PFSK-1 (cell line): ENCODE data around the gene COMT.

Source experiments
- FOXP2 ChIP-seq: optimal IDR thresholded peaks from 2 replicates; pipeline ENCODE3; 2011; ENCODE audit warnings: borderline replicate concordance, control low read depth, inconsistent platforms; ENCODE audit not compliant: insufficient read depth; ENCODE audit errors: extremely low read length, extremely low read depth
- POLR2AphosphoS5 ChIP-seq: IDR thresholded peaks from 2 replicates; pipeline ENCODE4 v1.6.1; 2012; ENCODE audit warnings: low read depth, mild to moderate bottlenecking, control low read depth, low read length, moderate library complexity
- REST ChIP-seq, 2 experiments: IDR thresholded peaks; 2 replicates each; pipeline versions ENCODE4 v1.6.1 to v1.8.0; 2011 to 2012; ENCODE audit warnings: low read depth in 2 of 2, low read length in 2 of 2, control low read depth in 1 of 2, inconsistent platforms in 1 of 2, mild to moderate bottlenecking in 1 of 2, moderate library complexity in 1 of 2; ENCODE audit not compliant: insufficient read depth in 1 of 2
- SIN3A ChIP-seq: IDR thresholded peaks from 2 replicates; pipeline ENCODE4 v1.6.1; 2012; ENCODE audit warnings: mild to moderate bottlenecking, low read length, moderate library complexity, borderline replicate concordance; ENCODE audit not compliant: insufficient read depth
- TAF1 ChIP-seq: IDR thresholded peaks from 2 replicates; pipeline ENCODE4 v1.6.1; 2012; ENCODE audit warnings: low read length, control low read depth, borderline replicate concordance; ENCODE audit not compliant: insufficient read depth

The COMT gene

GRCh38 chr22:19980766-19981165 lies 39.2 kb downstream of the COMT start:
- TF ChIP-seq SIN3A (no peak), FOXP2 (no peak), REST (IDR thresholded peaks at IDR 0.05; ENCODE audit: insufficient read depth in 1 of 2, low read depth in 2 of 2, low read length in 2 of 2) (no peak), POLR2AphosphoS5 (no peak), TAF1 (no peak)

GRCh38 chr22:19981171-19981960 lies 39.8 kb downstream of the COMT start:
- TF ChIP-seq SIN3A, result no peak
- no peak for TF ChIP-seq REST (IDR thresholded peaks at IDR 0.05; ENCODE audit: insufficient read depth in 1 of 2, low read depth in 2 of 2, low read length in 2 of 2)
- no peak for TF ChIP-seq FOXP2
- no peak for TF ChIP-seq TAF1
- TF ChIP-seq POLR2AphosphoS5, result no peak

GRCh38 chr22:19981961-19982920 lies 40.7 kb downstream of the COMT start:
- TF ChIP-seq TAF1, result no peak
- TF ChIP-seq SIN3A, result no peak
- TF ChIP-seq REST (IDR thresholded peaks at IDR 0.05; ENCODE audit: insufficient read depth in 1 of 2, low read depth in 2 of 2, low read length in 2 of 2), result no peak
- peak; percentile 11 for TF ChIP-seq FOXP2
- no peak for TF ChIP-seq POLR2AphosphoS5

- no peak for TF ChIP-seq FOXP2
- no peak for TF ChIP-seq REST (IDR thresholded peaks at IDR 0.05; ENCODE audit: insufficient read depth in 1 of 2, low read depth in 2 of 2, low read length in 2 of 2)
- TF ChIP-seq SIN3A, result no peak
- no peak for TF ChIP-seq POLR2AphosphoS5
- no peak for TF ChIP-seq TAF1
Observed at GRCh38 chr22:19982991-19983578, 41.5 kb downstream of the COMT start.
